Large intestine (tissue), 3 donors: ENCODE results near the gene TNS4. TPM values are rescaled to one million over a fixed set of nuclear protein-coding genes. Genes with fewer than 3 reads are reported as not detected.

Experiments
- DNase-seq, 2 donors: peaks; one replicate each; pipeline versions ENCODE4 v3.0.0 to v3.0.0-alpha.2; 2013
- H3K27ac ChIP-seq: one replicate; pipeline ENCODE4 v1.5.1; 2013; ENCODE audit warnings: low read length
- H3K27me3 ChIP-seq: 2 replicates; pipeline ENCODE4 v1.6.1; 2013; ENCODE audit warnings: low read length; ENCODE audit not compliant: control insufficient read depth, insufficient read depth
- H3K36me3 ChIP-seq: 2 replicates; pipeline ENCODE4 v1.6.1; 2013; ENCODE audit warnings: low read length; ENCODE audit not compliant: control insufficient read depth, insufficient read depth
- H3K4me1 ChIP-seq: one replicate; pipeline ENCODE4 v1.6.1; 2013; ENCODE audit warnings: low read length; ENCODE audit not compliant: control insufficient read depth, insufficient read depth
- H3K4me3 ChIP-seq: one replicate; pipeline ENCODE4 v1.5.1; 2013; ENCODE audit warnings: low read length
- H3K9me3 ChIP-seq: one replicate; pipeline ENCODE4 v1.6.1; 2013; ENCODE audit warnings: mild to moderate bottlenecking, low read depth, low read length, moderate library complexity; ENCODE audit not compliant: control insufficient read depth
- WGBS: methylation state at CpG from one replicate; pipeline ENCODE4 v1.1.5; 2013; ENCODE audit warnings: low lambda C conversion rate; ENCODE audit not compliant: insufficient coverage; 5-methylcytosine and 5-hydroxymethylcytosine counted together
- polyA plus RNA-seq: library from polyadenylated mRNA; unstranded; fragments of 120-200 nt; gene quantifications from one replicate; pipeline ENCODE4 v1.2.1, GENCODE V29; 2013

The TNS4 gene
- polyA plus RNA-seq, 1 donor: 0.06 TPM

DNA sequence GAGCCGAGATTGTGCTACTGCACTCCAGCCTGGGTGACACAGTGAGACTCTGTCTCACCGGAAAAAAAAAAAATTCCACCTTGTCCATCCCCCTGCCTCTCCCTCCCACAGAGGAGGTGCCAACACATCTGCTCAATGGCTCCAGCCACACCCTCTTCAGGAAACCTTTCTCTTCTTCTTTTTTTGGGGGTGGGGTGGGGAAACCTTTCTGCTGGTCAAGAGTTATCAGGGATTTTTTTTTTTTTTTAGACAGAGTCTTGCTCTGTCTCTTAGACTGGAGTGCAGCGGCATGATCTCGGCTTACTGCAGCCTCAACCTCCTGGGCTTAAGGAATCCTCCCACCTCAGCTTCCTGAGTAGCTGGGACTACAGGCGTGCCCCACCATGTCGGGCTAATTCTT lies 18.7 kb downstream of the TNS4 start:
- H3K4me1 ChIP-seq: peaks cover 10% of the 10 kb centered on the region
- no peak overlapping the region for H3K4me3 ChIP-seq
- WGBS: no CpG with 5 or more reads among the region's 6 CpGs
- no peaks in the 10 kb centered on the region for H3K9me3 ChIP-seq
- no peaks in the 10 kb centered on the region for H3K36me3 ChIP-seq
- DNase-seq: no peak
- no peak overlapping the region for H3K27ac ChIP-seq
- H3K27me3 ChIP-seq: peaks cover 39% of the 10 kb centered on the region

DNA sequence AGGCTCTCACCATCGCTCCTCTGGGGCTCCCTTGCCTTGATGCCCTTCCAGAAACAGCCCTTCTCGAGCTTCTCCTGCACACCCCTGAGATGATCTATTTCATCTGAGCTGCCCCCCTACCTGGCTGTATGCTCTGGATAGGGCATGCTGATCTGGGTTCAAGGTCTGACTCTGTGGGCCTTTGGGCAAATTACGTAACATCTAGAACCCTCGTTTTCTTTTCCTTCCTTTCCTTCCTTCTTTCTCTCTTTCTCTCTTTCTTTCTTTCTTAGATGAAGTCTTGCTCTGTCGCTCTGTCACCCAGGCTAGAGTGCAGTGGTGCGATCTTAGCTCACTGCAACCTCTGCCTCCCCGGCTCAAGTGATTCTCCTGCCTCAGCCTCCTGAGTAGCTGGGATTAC lies 20.3 kb downstream of the TNS4 start:
- whole genome bisulfite sequencing: 100% methylated on average over 1 of the region's 7 CpGs
- Histone ChIP-seq H3K4me1 (peaks cover 10% of the 10 kb centered on the region), H3K27ac (no peak overlapping the region), H3K4me3 (no peak overlapping the region), H3K27me3 (peaks cover 22% of the 10 kb centered on the region), H3K9me3 (no peaks in the 10 kb centered on the region), H3K36me3 (no peaks in the 10 kb centered on the region)
- no peak for DNase-seq

DNA sequence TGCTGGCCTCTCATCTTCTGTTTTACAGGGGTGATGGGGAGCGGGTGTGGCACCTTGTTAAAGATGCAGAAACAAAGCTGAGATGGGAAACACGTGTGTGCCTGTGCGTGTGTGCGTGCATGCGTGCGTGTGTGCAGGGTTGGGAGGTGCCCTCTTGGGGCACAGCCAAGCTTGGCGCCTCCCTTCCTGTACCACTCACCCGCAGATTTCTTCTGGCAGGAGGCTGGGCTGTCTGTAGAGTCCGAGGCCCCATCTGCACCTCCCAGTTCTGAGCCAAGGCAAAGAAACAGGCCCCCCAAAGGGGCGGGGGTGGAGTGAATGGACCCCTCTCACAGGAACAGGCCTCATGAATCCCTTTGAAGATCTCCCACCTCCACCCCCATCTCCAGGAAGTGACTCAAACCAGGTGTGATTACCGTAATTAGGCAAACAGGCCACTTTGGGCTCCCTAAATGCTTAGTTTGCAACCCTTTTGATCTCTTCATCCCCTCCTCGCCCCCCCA lies 20.9 kb downstream of the TNS4 start:
- peaks cover 17% of the 10 kb centered on the region for H3K27me3 ChIP-seq
- H3K27ac ChIP-seq: no peak overlapping the region
- WGBS: 60% methylated on average over 1 of the region's 12 CpGs
- no peaks in the 10 kb centered on the region for H3K9me3 ChIP-seq
- peaks cover 14% of the 10 kb centered on the region for H3K4me1 ChIP-seq
- DNase-seq: no peak
- H3K4me3 ChIP-seq: no peak overlapping the region
- no peaks in the 10 kb centered on the region for H3K36me3 ChIP-seq

- Histone ChIP-seq H3K36me3 (no peaks in the 10 kb centered on the region), H3K27ac (no peak overlapping the region), H3K27me3 (peaks cover 13% of the 10 kb centered on the region), H3K4me3 (no peak overlapping the region), H3K9me3 (no peaks in the 10 kb centered on the region), H3K4me1 (peaks cover 14% of the 10 kb centered on the region)
- WGBS: no CpG with 5 or more reads among the region's 9 CpGs
- DNase-seq: no peak
Observed at GRCh38 chr17:40479754-40480480, 21.5 kb downstream of the TNS4 start.

DNA sequence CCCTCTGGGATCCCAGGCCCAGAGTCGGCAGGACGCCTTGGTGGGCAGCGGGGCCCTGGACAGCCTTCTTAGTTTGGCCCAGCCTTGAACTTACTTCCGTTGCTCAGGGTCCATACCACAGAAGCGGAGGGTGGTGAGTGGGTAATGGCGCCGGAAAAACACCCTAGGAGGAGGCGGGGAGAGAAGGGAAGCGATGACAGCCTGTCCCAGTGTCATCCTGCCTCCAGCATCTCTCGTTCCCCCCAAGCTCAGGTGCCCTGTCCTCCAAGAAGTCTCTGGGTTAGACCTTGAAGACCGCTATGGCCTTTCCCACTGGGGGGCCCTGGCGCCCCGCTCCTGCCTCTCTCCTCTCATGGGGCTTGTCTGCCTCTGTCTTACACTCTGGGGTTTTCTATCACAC lies 22.9 kb downstream of the TNS4 start:
- no CpG with 5 or more reads among the region's 13 CpGs for WGBS
- H3K9me3 ChIP-seq: peaks cover 2% of the 10 kb centered on the region
- peaks cover 13% of the 10 kb centered on the region for H3K27me3 ChIP-seq
- H3K27ac ChIP-seq: no peak overlapping the region
- H3K4me3 ChIP-seq: no peak overlapping the region
- H3K36me3 ChIP-seq: no peaks in the 10 kb centered on the region
- DNase-seq: no peak
- peaks cover 8% of the 10 kb centered on the region for H3K4me1 ChIP-seq

GRCh38 chr17:40477796-40478195 lies 23.6 kb downstream of the TNS4 start:
- no CpG with 5 or more reads among the region's 1 CpG for WGBS

GRCh38 chr17:40475234-40475908 lies 26.1 kb downstream of the TNS4 start:
- no peak overlapping the region for H3K27ac ChIP-seq
- no peak overlapping the region for H3K4me3 ChIP-seq
- peaks cover 6% of the 10 kb centered on the region for H3K4me1 ChIP-seq
- H3K9me3 ChIP-seq: peaks cover 2% of the 10 kb centered on the region
- no peaks in the 10 kb centered on the region for H3K36me3 ChIP-seq
- DNase-seq: no peak
- WGBS: 80% methylated on average over 1 of the region's 18 CpGs
- peaks cover 3% of the 10 kb centered on the region for H3K27me3 ChIP-seq

More at GRCh38 chr17:40477796-40478195, 23.6 kb downstream of the TNS4 start:
- peaks cover 6% of the 10 kb centered on the region for H3K4me1 ChIP-seq
- no peak overlapping the region for H3K4me3 ChIP-seq
- no peak for DNase-seq
- H3K9me3 ChIP-seq: peaks cover 2% of the 10 kb centered on the region
- H3K27ac ChIP-seq: no peak overlapping the region
- H3K27me3 ChIP-seq: peaks cover 13% of the 10 kb centered on the region
- H3K36me3 ChIP-seq: no peaks in the 10 kb centered on the region

DNA sequence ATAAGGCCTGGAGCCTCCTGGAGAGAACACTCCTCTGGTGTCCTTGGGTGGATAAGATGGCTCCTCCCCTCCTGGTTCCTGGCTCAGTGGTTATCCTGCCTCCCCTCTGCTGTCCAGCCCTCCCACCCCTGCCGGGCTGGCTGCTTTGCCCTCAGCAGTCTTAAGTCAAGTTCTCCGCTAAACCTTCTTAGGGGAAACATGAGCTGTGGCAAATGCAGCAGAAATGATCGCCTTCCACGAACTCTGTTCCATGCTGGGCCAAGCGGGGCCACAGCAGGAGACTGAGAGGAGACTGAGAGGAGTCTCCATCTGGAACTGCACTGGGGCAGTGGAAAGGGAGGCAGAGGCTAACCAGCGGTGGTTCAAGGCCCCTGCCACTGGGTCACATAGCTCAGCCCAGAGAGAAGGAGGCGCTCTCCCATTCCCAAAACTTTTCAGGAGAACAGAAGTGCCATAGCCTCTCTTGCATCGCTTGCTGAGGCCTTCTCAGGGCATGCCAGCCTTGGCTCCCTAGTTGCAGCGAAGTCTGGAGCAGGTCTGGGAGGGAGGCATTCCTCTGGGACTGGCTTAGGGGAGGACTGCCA lies 26.9 kb downstream of the TNS4 start:
- no peak overlapping the region for H3K27ac ChIP-seq
- H3K9me3 ChIP-seq: peaks cover 2% of the 10 kb centered on the region
- peaks cover 3% of the 10 kb centered on the region for H3K27me3 ChIP-seq

DNA sequence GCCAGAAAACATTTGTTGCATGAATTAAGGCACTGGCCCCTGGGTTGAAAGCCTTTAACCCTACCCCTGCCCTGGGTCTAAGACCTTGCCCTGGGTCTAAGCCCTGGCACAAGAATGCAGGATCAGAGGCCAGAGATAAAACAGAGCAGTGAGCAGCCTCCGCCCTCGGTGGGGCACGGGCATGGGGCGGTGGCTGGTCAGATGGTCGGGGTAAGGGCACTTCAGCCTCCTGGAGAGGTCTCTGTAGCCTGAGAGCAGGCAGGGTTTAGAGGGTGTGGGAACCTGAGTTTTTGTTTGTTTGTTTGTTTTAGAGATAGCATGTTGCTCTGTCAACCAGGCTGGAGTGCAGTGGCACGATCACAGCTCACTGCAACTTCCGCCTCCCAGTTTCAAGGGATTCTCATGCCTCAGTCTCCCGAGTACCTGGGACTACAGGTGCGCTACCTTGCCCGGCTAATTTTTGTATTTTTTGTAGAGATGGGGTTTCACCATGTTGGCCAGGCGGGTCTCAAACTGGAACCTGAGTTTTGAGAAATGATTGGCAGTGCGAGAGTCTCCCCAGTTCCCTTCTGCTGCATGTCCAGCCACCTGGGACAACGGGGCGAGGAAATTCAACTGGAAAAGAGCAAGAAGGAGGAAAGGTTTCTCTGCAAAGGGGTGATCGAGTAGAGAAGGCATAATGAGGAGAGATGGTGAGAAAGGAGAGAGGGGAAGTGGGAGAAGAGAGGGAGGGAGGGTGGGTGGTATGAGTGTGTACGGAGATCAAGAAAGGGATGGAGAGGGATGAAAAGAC lies 27.7 kb downstream of the TNS4 start:
- H3K4me1 ChIP-seq: peaks cover 6% of the 10 kb centered on the region
- DNase-seq: no peak
- peaks cover 3% of the 10 kb centered on the region for H3K27me3 ChIP-seq
- H3K27ac ChIP-seq: no peak overlapping the region
- peaks cover 2% of the 10 kb centered on the region for H3K9me3 ChIP-seq
- 77% methylated on average over 3 of the region's 16 CpGs for WGBS
- H3K36me3 ChIP-seq: no peaks in the 10 kb centered on the region
- H3K4me3 ChIP-seq: no peak overlapping the region

More for the DNA sequence above, 26.9 kb downstream of the TNS4 start:
- WGBS: no CpG with 5 or more reads among the region's 9 CpGs
- DNase-seq: no peak
- Histone ChIP-seq H3K4me3 (no peak overlapping the region), H3K4me1 (peaks cover 6% of the 10 kb centered on the region), H3K36me3 (no peaks in the 10 kb centered on the region)
